ENCODE measurements around the gene C1QTNF12.

The C1QTNF12 gene

GRCh38 chr1:1237874-1238701 is 8.4 kb downstream of the C1QTNF12 start:
- no peak overlapping the region for H3K9ac ChIP-seq (ENCODE audit: low read length)
- no peak for DNase-seq (ENCODE audit: low read depth)
- H3K4me3 ChIP-seq (ENCODE audit: low read length) = no peak overlapping the region
- H3K9me3 ChIP-seq (ENCODE audit: control insufficient read depth, low read length) = no peaks in the 10 kb centered on the region
- peaks cover 14% of the 10 kb centered on the region for H3K27me3 ChIP-seq (replicated peaks; ENCODE audit: control insufficient read depth, insufficient read depth, low read length)
- H3K4me1 ChIP-seq (ENCODE audit: control insufficient read depth, insufficient read depth, low read length) = peaks cover 4% of the 10 kb centered on the region
- no peaks in the 10 kb centered on the region for H3K36me3 ChIP-seq (ENCODE audit: control insufficient read depth, insufficient read depth, low read length, severe bottlenecking)

- peaks cover 11% of the 10 kb centered on the region for H3K4me1 ChIP-seq (ENCODE audit: control insufficient read depth, insufficient read depth, low read length)
- H3K9me3 ChIP-seq (ENCODE audit: control insufficient read depth, low read length) = no peaks in the 10 kb centered on the region
- no peak overlapping the region for H3K9ac ChIP-seq (ENCODE audit: low read length)
- no peak for DNase-seq (ENCODE audit: low read depth)
- H3K36me3 ChIP-seq (ENCODE audit: control insufficient read depth, insufficient read depth, low read length, severe bottlenecking) = no peaks in the 10 kb centered on the region
- peaks cover 14% of the 10 kb centered on the region for H3K27me3 ChIP-seq (replicated peaks; ENCODE audit: control insufficient read depth, insufficient read depth, low read length)
- no peak overlapping the region for H3K4me3 ChIP-seq (ENCODE audit: low read length)
These were observed 9.3 kb downstream of the C1QTNF12 start for GRCh38 chr1:1236945-1237873.

- Histone ChIP-seq H3K4me3 (ENCODE audit: low read length) (no peak overlapping the region), H3K27me3 (replicated peaks; ENCODE audit: control insufficient read depth, insufficient read depth, low read length) (peaks cover 14% of the 10 kb centered on the region), H3K4me1 (ENCODE audit: control insufficient read depth, insufficient read depth, low read length) (peaks cover 11% of the 10 kb centered on the region), H3K9ac (ENCODE audit: low read length) (no peak overlapping the region), H3K36me3 (ENCODE audit: control insufficient read depth, insufficient read depth, low read length, severe bottlenecking) (no peaks in the 10 kb centered on the region), H3K9me3 (ENCODE audit: control insufficient read depth, low read length) (no peaks in the 10 kb centered on the region)
- no peak for DNase-seq (ENCODE audit: low read depth)
These were observed 10.3 kb downstream of the C1QTNF12 start for GRCh38 chr1:1236176-1236763.

GRCh38 chr1:1235016-1235744 is 11.3 kb downstream of the C1QTNF12 start:
- H3K4me3 ChIP-seq (ENCODE audit: low read length) = no peak overlapping the region
- H3K9ac ChIP-seq (ENCODE audit: low read length) = no peak overlapping the region
- H3K36me3 ChIP-seq (ENCODE audit: control insufficient read depth, insufficient read depth, low read length, severe bottlenecking) = no peaks in the 10 kb centered on the region
- H3K27me3 ChIP-seq (replicated peaks; ENCODE audit: control insufficient read depth, insufficient read depth, low read length) = peaks cover 14% of the 10 kb centered on the region
- H3K9me3 ChIP-seq (ENCODE audit: control insufficient read depth, low read length) = no peaks in the 10 kb centered on the region
- DNase-seq (ENCODE audit: low read depth) = no peak
- H3K4me1 ChIP-seq (ENCODE audit: control insufficient read depth, insufficient read depth, low read length) = peaks cover 13% of the 10 kb centered on the region

GRCh38 chr1:1234180-1234808 is 12.2 kb downstream of the C1QTNF12 start:
- Histone ChIP-seq H3K36me3 (ENCODE audit: control insufficient read depth, insufficient read depth, low read length, severe bottlenecking) (no peaks in the 10 kb centered on the region), H3K4me1 (ENCODE audit: control insufficient read depth, insufficient read depth, low read length) (peaks cover 22% of the 10 kb centered on the region), H3K9me3 (ENCODE audit: control insufficient read depth, low read length) (no peaks in the 10 kb centered on the region), H3K4me3 (ENCODE audit: low read length) (no peak overlapping the region), H3K9ac (ENCODE audit: low read length) (no peak overlapping the region), H3K27me3 (replicated peaks; ENCODE audit: control insufficient read depth, insufficient read depth, low read length) (peaks cover 12% of the 10 kb centered on the region)
- DNase-seq (ENCODE audit: low read depth) = no peak

- Histone ChIP-seq H3K9me3 (ENCODE audit: control insufficient read depth, low read length) (no peaks in the 10 kb centered on the region), H3K36me3 (ENCODE audit: control insufficient read depth, insufficient read depth, low read length, severe bottlenecking) (peaks cover 4% of the 10 kb centered on the region), H3K9ac (ENCODE audit: low read length) (no peak overlapping the region), H3K27me3 (replicated peaks; ENCODE audit: control insufficient read depth, insufficient read depth, low read length) (peaks cover 5% of the 10 kb centered on the region), H3K4me1 (ENCODE audit: control insufficient read depth, insufficient read depth, low read length) (peaks cover 22% of the 10 kb centered on the region), H3K4me3 (ENCODE audit: low read length) (no peak overlapping the region)
- DNase-seq (ENCODE audit: low read depth) = no peak
These were observed 13.0 kb downstream of the C1QTNF12 start for GRCh38 chr1:1233567-1233892.

GRCh38 chr1:1232796-1233566 is 13.5 kb downstream of the C1QTNF12 start:
- peak overlapping the region; percentile 76 for H3K4me3 ChIP-seq (ENCODE audit: low read length)
- no peaks in the 10 kb centered on the region for H3K9me3 ChIP-seq (ENCODE audit: control insufficient read depth, low read length)
- H3K9ac ChIP-seq (ENCODE audit: low read length) = peak overlapping the region; percentile 46
- peaks cover 9% of the 10 kb centered on the region for H3K36me3 ChIP-seq (ENCODE audit: control insufficient read depth, insufficient read depth, low read length, severe bottlenecking)
- no peak for DNase-seq (ENCODE audit: low read depth)
- H3K27me3 ChIP-seq (replicated peaks; ENCODE audit: control insufficient read depth, insufficient read depth, low read length) = no peaks in the 10 kb centered on the region
- peaks cover 22% of the 10 kb centered on the region for H3K4me1 ChIP-seq (ENCODE audit: control insufficient read depth, insufficient read depth, low read length)

GRCh38 chr1:1232208-1232795 is 14.2 kb downstream of the C1QTNF12 start, which contains the start of gene B3GALT6:
TSS of gene B3GALT6 (plus strand) at chr1:1232237. CDS start at chr1:1232279, 42 bp downstream.
- H3K4me1 ChIP-seq (ENCODE audit: control insufficient read depth, insufficient read depth, low read length) = peaks cover 22% of the 10 kb centered on the region
- peak within 1 kb of the TSS; percentile 94 for H3K9ac ChIP-seq (ENCODE audit: low read length)
- H3K36me3 ChIP-seq (ENCODE audit: control insufficient read depth, insufficient read depth, low read length, severe bottlenecking) = peaks cover 16% of the 10 kb centered on the region
- DNase-seq (ENCODE audit: low read depth) = no peak
- H3K9me3 ChIP-seq (ENCODE audit: control insufficient read depth, low read length) = no peaks in the 10 kb centered on the region
- peak within 1 kb of the TSS; percentile 87 for H3K4me3 ChIP-seq (ENCODE audit: low read length)
- no peaks in the 10 kb centered on the region for H3K27me3 ChIP-seq (replicated peaks; ENCODE audit: control insufficient read depth, insufficient read depth, low read length)

- DNase-seq (ENCODE audit: low read depth) = peak; percentile 98
- Histone ChIP-seq H3K27me3 (replicated peaks; ENCODE audit: control insufficient read depth, insufficient read depth, low read length) (no peaks in the 10 kb centered on the region), H3K36me3 (ENCODE audit: control insufficient read depth, insufficient read depth, low read length, severe bottlenecking) (peaks cover 20% of the 10 kb centered on the region), H3K9me3 (ENCODE audit: control insufficient read depth, low read length) (no peaks in the 10 kb centered on the region), H3K9ac (ENCODE audit: low read length) (peak within 1 kb of the TSS; percentile 94), H3K4me1 (ENCODE audit: control insufficient read depth, insufficient read depth, low read length) (peaks cover 22% of the 10 kb centered on the region), H3K4me3 (ENCODE audit: low read length) (peak within 1 kb of the TSS; percentile 87)
These were observed 14.9 kb downstream of the C1QTNF12 start, which contains the start of gene SDF4 for GRCh38 chr1:1231400-1232207. TSS of gene SDF4 (minus strand) at chr1:1232001. CDS start at chr1:1228772, 3,229 bp downstream.
